MG63 (cell line): Measurements from ENCODE around the gene PSG7. TPM values are rescaled to one million over a fixed set of nuclear protein-coding genes. Genes with fewer than 3 reads are reported as not detected.
"Not testable (repeated sequence)": the region's sequence is repeated elsewhere in the genome, so short reads cannot be mapped to it uniquely, and the experiment has no call there.

ENCODE experiments used
- DNase-seq: peaks from one replicate; pipeline ENCODE4 v3.0.0-alpha.2; 2020
- H3K27me3 ChIP-seq: fragments of 250-450 bp; sonication (Bioruptor Pico); 2 replicates; pipeline ENCODE4 v1.5.1; 2020; ENCODE audit warnings: mild to moderate bottlenecking, moderate library complexity
- H3K36me3 ChIP-seq: fragments of 250-450 bp; sonication (Bioruptor Pico); 2 replicates; pipeline ENCODE4 v1.5.1; 2020; ENCODE audit warnings: mild to moderate bottlenecking, moderate library complexity
- H3K4me3 ChIP-seq: fragments of 250-450 bp; sonication (Bioruptor Pico); 2 replicates; pipeline ENCODE4 v1.5.1; 2020; ENCODE audit warnings: mild to moderate bottlenecking, moderate library complexity
- H3K9me3 ChIP-seq: fragments of 250-450 bp; sonication (Bioruptor Pico); 2 replicates; pipeline ENCODE4 v1.5.1; 2020; ENCODE audit warnings: mild to moderate bottlenecking, moderate library complexity
- total RNA-seq: library from RNA; depleted of rRNA; stranded (reverse); fragments of >200 nt; shearing (Covaris generic); gene quantifications from 2 replicates; pipeline ENCODE4 v1.2.3, GENCODE V29; 2014; ENCODE audit warnings: low replicate concordance; rRNA removed

PSG7 gene
- total RNA-seq, 1 experiment from 2014 or later = not detected

DNA sequence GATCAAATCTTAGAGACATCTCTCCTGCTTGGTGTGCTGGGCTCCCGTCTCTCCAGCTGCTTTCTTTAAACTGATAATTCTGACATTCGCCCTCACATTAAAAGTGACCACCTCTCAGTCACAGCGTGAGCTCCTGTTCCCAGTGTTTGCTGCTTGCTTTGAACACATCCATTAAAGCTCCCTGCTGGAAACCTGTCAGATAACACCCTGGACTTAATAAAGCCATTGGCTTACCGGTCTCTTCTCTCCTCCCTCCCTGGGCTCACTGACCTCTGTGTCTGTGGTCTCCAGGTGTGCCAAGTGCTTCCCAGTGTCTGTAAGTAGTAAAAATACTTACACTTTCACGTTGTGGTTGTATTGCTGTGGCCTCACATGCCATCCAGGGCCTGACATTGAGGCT is 55.0 kb downstream of the PSG7 start:
- not testable (repeated sequence) for DNase-seq
- peaks cover 16% of the 10 kb centered on the region for H3K36me3 ChIP-seq

DNA sequence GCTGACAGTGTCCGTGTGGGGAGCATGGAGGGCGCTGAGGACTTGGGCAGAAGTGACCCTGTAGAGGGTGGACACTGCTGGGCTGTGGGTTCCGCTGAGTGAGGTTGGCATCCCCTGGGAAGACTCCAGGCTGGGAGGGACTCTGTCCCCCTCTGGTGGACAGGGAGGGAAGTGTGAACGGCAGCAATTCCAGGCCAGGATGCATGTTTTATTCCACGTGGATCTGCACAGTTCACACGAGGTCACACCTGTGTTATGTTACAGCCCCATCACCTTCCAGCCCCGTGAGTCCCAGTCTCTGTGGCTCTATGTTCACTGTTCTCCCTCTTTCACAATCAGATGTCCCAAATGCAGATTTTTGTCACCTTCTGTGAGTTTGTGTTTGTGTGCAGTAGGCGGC is 55.7 kb downstream of the PSG7 start:
- H3K4me3 ChIP-seq, H3K9me3 ChIP-seq, H3K27me3 ChIP-seq: not testable (repeated sequence)
- DNase-seq = peak; percentile 50
- H3K36me3 ChIP-seq = peaks cover 14% of the 10 kb centered on the region

More for the DNA sequence above, 55.0 kb downstream of the PSG7 start:
- H3K4me3 ChIP-seq, H3K9me3 ChIP-seq, H3K27me3 ChIP-seq: not testable (repeated sequence)

DNA sequence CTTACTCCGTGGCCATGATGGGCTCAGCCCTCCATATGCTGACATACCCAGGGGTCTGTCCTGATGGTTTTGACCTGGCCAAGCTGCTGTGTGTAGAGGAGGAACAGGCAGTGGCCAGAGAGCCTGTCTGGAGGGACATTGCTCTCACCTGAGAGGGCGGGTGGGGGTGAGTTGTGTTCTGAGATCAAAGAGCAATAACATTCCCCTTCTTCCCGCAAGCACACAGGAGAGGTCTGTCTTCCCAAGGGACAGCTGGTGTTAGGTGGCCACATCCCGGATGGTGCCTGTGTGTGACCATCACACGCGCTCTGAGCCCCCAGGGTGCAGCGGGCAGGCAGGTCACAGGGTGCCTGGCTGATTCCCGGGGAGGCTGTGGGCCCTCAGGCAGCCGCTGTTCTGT is 56.4 kb downstream of the PSG7 start:
- peaks cover 14% of the 10 kb centered on the region for H3K36me3 ChIP-seq
- H3K27me3 ChIP-seq, H3K4me3 ChIP-seq, H3K9me3 ChIP-seq, DNase-seq: not testable (repeated sequence)

DNA sequence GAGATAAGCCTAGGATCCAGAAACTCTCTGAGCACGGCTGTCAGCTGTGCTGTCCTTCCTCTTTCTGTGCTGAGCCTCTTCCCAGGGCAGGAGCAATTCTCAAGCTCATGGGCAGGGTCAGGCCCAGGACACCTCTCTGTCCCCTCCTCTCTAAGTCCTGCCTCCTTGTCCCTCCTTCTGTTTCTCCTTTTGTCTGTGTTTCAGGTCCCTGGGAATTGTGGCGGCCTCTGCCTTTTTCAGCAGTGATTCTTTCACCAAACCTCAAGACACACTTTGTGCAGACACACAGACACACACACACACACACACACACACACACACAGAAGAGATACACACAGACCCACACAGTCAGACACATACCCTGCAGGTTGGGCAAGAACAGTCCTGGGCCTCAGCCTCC is 57.4 kb downstream of the PSG7 start, which contains the start of gene PSG1:
PSG1 (minus strand) TSS at position 101 of the 400 bp plus-strand sequence. CDS start 132 bp downstream, outside the sequence.
- Histone ChIP-seq H3K4me3 (no peak within 1 kb of the TSS), H3K27me3 (no peaks in the 10 kb centered on the region), H3K9me3 (no peaks in the 10 kb centered on the region), H3K36me3 (peaks cover 13% of the 10 kb centered on the region)
- DNase-seq = no peak

DNA sequence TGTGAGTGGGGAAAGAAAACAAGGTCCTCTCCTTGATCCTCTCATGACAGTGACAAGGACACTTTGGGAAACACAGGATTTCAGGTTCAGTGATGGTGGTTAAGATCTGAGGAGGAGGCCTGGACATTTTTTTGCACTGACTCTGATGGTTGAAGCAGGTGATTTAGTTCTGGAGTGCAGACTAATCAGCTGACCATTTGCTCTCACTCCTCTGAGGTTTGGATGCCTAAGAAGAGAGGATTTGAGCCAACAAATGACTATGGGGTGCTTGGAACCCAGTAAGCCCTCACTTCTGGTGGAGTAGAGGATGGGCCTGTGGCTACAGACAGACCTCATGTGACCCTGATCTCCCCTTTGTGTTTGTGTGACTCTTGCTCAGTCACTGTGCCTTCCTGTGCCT is 60.4 kb downstream of the PSG7 start:
- not testable (repeated sequence) for H3K27me3 ChIP-seq, H3K9me3 ChIP-seq, H3K4me3 ChIP-seq
- peak; percentile 77 for DNase-seq
- H3K36me3 ChIP-seq = peaks cover 20% of the 10 kb centered on the region; the same call in 1 of the 2 replicates

DNA sequence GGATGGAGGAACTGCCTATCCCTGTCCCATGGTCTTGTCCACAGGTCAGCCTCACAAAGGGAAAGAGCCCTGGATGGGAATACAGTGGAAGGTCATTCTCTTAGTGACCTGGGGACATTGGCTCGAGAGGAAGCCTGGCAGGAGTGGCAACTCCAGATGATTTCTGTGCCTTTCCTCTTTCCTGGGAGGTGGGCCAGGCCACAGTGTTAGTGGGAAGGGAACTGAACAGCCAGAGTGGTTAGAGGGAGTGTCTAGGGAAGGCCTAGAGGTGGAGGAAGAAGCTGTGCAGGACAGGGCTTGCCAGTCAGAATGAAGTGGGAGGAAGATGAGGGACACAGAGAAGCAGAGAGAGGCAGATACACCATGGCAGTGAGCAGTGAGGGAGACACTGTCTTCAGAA is 61.1 kb downstream of the PSG7 start:
- peak; percentile 80 for DNase-seq
- not testable (repeated sequence) for H3K4me3 ChIP-seq, H3K9me3 ChIP-seq, H3K27me3 ChIP-seq
- peaks cover 25% of the 10 kb centered on the region; the same call in 1 of the 2 replicates for H3K36me3 ChIP-seq

DNA sequence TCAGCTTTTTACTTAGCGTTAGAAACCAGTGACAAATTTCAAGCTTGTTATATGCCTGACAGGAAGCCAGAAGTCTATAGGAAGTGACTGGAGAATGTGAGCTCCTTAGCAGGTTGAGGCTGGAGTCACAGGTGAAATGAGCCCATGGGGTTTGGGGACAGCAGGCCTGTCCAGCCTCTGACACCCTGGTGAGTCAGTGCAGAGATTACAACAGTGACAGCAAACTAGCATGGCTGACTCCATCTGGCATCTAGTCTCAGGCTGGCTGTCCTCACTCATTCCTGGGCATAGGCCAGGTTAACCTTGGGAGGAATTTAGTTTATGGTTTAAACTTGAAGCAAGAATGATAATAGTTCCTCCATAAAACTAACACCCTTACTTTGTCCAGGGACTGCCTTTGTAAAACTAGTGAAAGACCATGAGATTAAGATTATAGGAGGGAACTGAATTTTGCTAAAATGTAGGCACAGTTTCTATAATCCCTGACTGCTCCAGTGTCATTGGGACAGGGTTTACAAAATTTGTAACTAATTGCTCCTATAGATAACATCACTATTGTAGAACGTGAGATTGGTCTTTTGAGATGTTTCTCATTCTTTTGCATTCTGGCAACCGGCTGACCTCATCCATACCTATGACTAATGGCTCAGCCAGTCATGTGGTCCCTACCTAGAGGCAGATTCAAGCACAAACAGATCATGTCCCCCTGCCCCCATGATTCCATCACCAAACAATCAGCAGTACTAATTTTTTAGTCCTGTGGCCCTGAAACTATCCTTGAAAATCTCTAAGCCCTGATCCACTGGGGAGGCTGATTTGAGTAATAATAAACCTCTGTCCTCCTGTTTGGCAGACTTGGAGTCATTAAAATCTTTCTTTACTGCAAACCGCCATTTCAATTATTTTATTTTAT is 61.9 kb downstream of the PSG7 start:
- DNase-seq = peak; percentile 89
- not testable (repeated sequence) for H3K4me3 ChIP-seq, H3K27me3 ChIP-seq, H3K9me3 ChIP-seq
- peaks cover 25% of the 10 kb centered on the region; the same call in 1 of the 2 replicates for H3K36me3 ChIP-seq

DNA sequence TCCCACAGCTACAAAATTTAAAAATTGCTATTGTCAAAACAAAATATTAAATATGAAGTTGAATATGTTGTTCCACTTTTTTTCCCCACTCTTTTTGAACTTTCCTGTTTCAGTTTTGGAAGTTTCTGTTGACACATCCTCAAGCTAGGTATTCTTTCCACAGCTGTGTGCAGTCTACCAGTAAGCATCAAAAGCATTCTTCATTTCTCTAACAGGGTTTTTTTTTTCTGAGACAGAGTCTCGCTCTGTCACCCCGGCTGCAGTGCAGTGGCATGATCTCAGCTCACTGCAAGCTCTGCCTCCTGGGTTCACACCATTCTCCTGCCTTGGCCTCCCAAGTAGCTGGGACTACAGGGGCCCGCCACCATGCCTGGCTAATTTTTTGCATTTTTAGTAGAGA is 62.9 kb downstream of the PSG7 start:
- DNase-seq, H3K9me3 ChIP-seq, H3K27me3 ChIP-seq, H3K4me3 ChIP-seq: not testable (repeated sequence)
- peaks cover 25% of the 10 kb centered on the region; the same call in 1 of the 2 replicates for H3K36me3 ChIP-seq

Other genes with a start within 250 kb of the PSG7 start
- not detected in 2 replicates for gene PSG3, start 196.7 kb downstream of the PSG7 start, total RNA-seq
- gene PSG8, start 171.5 kb downstream of the PSG7 start, total RNA-seq = not detected in 2 replicates
- not detected in 2 replicates for gene PSG1, start 57.5 kb downstream of the PSG7 start, total RNA-seq
- not detected in 2 replicates for gene PSG6, start 19.3 kb downstream of the PSG7 start, total RNA-seq
- gene PSG11, start 89.3 kb upstream of the PSG7 start, total RNA-seq = not detected in 2 replicates
- gene PSG2, start 145.5 kb upstream of the PSG7 start, total RNA-seq = not detected in 2 replicates
- gene PSG5, start 249.3 kb upstream of the PSG7 start, total RNA-seq = 9.5 and 9.7 TPM in 2 replicates